Sigmoid colon (tissue), 7 donors: Measurements from ENCODE around the gene NDST4. TPM values are rescaled to one million over a fixed set of nuclear protein-coding genes. Genes with fewer than 3 reads are reported as not detected.

ENCODE experiments used
- DNase-seq: peaks from one replicate; pipeline ENCODE4 v3.0.0-alpha.2; 2019
- H3K27ac ChIP-seq, 4 donors: fragments of 200-600 bp; sonication (generic); one replicate each; pipeline ENCODE4 v1.5.1; 2016 to 2019; ENCODE audit warnings: mild to moderate bottlenecking in 1 of 4
- H3K27me3 ChIP-seq, 3 donors: fragments of 200-600 bp; sonication (generic); one replicate each; pipeline ENCODE4 v1.5.1; 2019; ENCODE audit warnings: mild to moderate bottlenecking in 1 of 3
- H3K36me3 ChIP-seq, 4 donors: fragments of 200-600 bp; sonication (generic); one replicate each; pipeline ENCODE4 v1.5.1; 2016 to 2019
- H3K4me1 ChIP-seq, 4 donors: fragments of 200-600 bp; sonication (generic); one replicate each; pipeline ENCODE4 v1.5.1; 2017 to 2019
- H3K4me3 ChIP-seq, 4 donors: fragments of 200-600 bp; sonication (generic); one replicate each; pipeline ENCODE4 v1.5.1; 2017 to 2019; ENCODE audit warnings: mild to moderate bottlenecking in 2 of 4, moderate library complexity in 1 of 4
- H3K9me3 ChIP-seq, 4 donors: fragments of 200-600 bp in 3 of 4; sonication (generic) in 3 of 4; one replicate each; pipeline versions ENCODE4 v1.5.1 to v1.6.1; 2013 to 2019
- EP300 ChIP-seq, 4 donors: sonication (generic); formaldehyde crosslinking; IDR thresholded peaks; one replicate each; pipeline ENCODE4 v1.6.1; 2017; ENCODE audit warnings: antibody characterized with exemption in 4 of 4
- POLR2A ChIP-seq, 2 donors: fragments of 450-650 bp; IDR thresholded peaks; one replicate each; pipeline ENCODE4 v1.6.1; 2016; ENCODE audit warnings: antibody characterized with exemption in 2 of 2, mild to moderate bottlenecking in 2 of 2, moderate library complexity in 2 of 2
- POLR2AphosphoS5 ChIP-seq, 4 donors: sonication (generic); formaldehyde crosslinking; IDR thresholded peaks; one replicate each; pipeline ENCODE4 v1.6.1; 2017; ENCODE audit warnings: antibody characterized with exemption in 4 of 4
- WGBS, 2 donors: extraction: QIAGEN DNeasy Blood & Tissue Kit; methylation state at CpG; one replicate each; pipeline ENCODE4 v1.1.7; 2013; 5-methylcytosine and 5-hydroxymethylcytosine counted together
- intact Hi-C: fragments of 100-400 bp; cut with DNase I; formaldehyde crosslinking; loops from one replicate; pipeline ENCODE4 v1.15.1; 2023
- polyA plus RNA-seq, 3 donors: library from polyadenylated mRNA; stranded (reverse); fragments of 200-250 nt; gene quantifications; one replicate each; pipeline ENCODE4 v1.2.3, GENCODE V29; 2013
- total RNA-seq, 4 donors: library from RNA; depleted of rRNA; stranded (reverse); fragments of >200 nt; gene quantifications; one replicate each; pipeline ENCODE4 v1.1.0, GENCODE V29; 2016
- TF ChIP-seq, protein P1 (sequence below), 4 experiments: fragments of 450-650 bp in 3 of 4; fragments of 200-600 bp in 1 of 4; IDR thresholded peaks; one replicate each; pipeline ENCODE4 v1.5.1; 2016 to 2019; ENCODE audit warnings: antibody characterized with exemption in 4 of 4, mild to moderate bottlenecking in 3 of 4, moderate library complexity in 2 of 4
- donor health status: healthy with polysubstance abuse.
- donor health status: Bipolar disorder and iron deficiency.
- donor health status: healthy.

Gene NDST4
- total and polyA plus RNA-seq, 7 donors, result 0.03 to 1.1 (median 0.54) TPM; not detected in 2

GRCh38 chr4:114839986-114840385 lies 273.4 kb downstream of the NDST4 start:
- intact Hi-C loops, result no loop called here
- 58 to 64% methylated on average over 1 of the region's 1 CpG for WGBS, 2 donors
- no peak overlapping the region for H3K27ac ChIP-seq
- no peaks in the 10 kb centered on the region for H3K36me3 ChIP-seq
- H3K4me3 ChIP-seq, result no peak overlapping the region
- no peak for DNase-seq
- H3K4me1 ChIP-seq, result no peaks in the 10 kb centered on the region
- peaks cover 0 to 2% (median 0%) of the 10 kb centered on the region in 4 donors for H3K9me3 ChIP-seq
- no peak for TF ChIP-seq EP300 (IDR thresholded peaks at IDR 0.05)
- TF ChIP-seq, protein P1, sequence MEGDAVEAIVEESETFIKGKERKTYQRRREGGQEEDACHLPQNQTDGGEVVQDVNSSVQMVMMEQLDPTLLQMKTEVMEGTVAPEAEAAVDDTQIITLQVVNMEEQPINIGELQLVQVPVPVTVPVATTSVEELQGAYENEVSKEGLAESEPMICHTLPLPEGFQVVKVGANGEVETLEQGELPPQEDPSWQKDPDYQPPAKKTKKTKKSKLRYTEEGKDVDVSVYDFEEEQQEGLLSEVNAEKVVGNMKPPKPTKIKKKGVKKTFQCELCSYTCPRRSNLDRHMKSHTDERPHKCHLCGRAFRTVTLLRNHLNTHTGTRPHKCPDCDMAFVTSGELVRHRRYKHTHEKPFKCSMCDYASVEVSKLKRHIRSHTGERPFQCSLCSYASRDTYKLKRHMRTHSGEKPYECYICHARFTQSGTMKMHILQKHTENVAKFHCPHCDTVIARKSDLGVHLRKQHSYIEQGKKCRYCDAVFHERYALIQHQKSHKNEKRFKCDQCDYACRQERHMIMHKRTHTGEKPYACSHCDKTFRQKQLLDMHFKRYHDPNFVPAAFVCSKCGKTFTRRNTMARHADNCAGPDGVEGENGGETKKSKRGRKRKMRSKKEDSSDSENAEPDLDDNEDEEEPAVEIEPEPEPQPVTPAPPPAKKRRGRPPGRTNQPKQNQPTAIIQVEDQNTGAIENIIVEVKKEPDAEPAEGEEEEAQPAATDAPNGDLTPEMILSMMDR (IDR thresholded peaks at IDR 0.05), result no peak
- no peak for TF ChIP-seq POLR2A (IDR thresholded peaks at IDR 0.05)
- no peak for TF ChIP-seq POLR2AphosphoS5 (IDR thresholded peaks at IDR 0.05)
- H3K27me3 ChIP-seq, result no peaks in the 10 kb centered on the region

GRCh38 chr4:114830628-114831027 lies 282.8 kb downstream of the NDST4 start:
- intact Hi-C loops, result no loop called here
- H3K27me3 ChIP-seq, result no peaks in the 10 kb centered on the region
- H3K9me3 ChIP-seq, result no peaks in the 10 kb centered on the region
- TF ChIP-seq POLR2AphosphoS5 (IDR thresholded peaks at IDR 0.05), result no peak
- TF ChIP-seq EP300 (IDR thresholded peaks at IDR 0.05), result no peak
- TF ChIP-seq, protein P1 (IDR thresholded peaks at IDR 0.05), result no peak
- TF ChIP-seq POLR2A (IDR thresholded peaks at IDR 0.05), result no peak
- H3K4me3 ChIP-seq, result no peak overlapping the region
- DNase-seq, result no peak
- H3K27ac ChIP-seq, result no peak overlapping the region
- H3K36me3 ChIP-seq, result no peaks in the 10 kb centered on the region
- no peaks in the 10 kb centered on the region for H3K4me1 ChIP-seq
- 76 to 84% methylated on average over 2 of the region's 2 CpGs for WGBS, 2 donors

DNA sequence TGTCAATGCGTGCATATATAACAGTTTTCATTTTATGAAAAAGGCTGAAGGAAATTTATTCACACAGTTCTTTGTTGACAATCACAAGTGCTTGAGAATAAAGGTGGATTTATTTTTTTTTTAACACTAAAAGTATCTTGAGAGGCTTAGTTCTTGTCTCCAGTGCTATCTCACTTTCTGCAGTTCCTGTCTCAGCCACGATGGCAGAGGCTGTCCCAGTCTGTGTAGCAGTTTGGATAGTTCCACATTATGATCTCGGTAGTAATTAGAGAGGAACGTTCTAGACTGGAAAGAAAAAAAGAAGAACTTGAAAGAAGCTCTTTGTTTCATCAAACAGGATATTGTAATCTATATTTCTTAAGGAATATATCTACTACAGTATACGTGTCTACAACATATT lies 285.8 kb downstream of the NDST4 start:
- Histone ChIP-seq H3K4me3 (no peak overlapping the region), H3K4me1 (no peaks in the 10 kb centered on the region), H3K27ac (no peak overlapping the region), H3K9me3 (no peaks in the 10 kb centered on the region), H3K27me3 (no peaks in the 10 kb centered on the region), H3K36me3 (no peaks in the 10 kb centered on the region)
- intact Hi-C loops, result no loop called here
- TF ChIP-seq POLR2AphosphoS5 (IDR thresholded peaks at IDR 0.05), result no peak
- TF ChIP-seq, protein P1 (IDR thresholded peaks at IDR 0.05), result no peak
- no peak for TF ChIP-seq EP300 (IDR thresholded peaks at IDR 0.05)
- no peak for TF ChIP-seq POLR2A (IDR thresholded peaks at IDR 0.05)
- DNase-seq, result no peak
- WGBS, 2 donors, result 60 to 63% methylated on average over 5 of the region's 5 CpGs

DNA sequence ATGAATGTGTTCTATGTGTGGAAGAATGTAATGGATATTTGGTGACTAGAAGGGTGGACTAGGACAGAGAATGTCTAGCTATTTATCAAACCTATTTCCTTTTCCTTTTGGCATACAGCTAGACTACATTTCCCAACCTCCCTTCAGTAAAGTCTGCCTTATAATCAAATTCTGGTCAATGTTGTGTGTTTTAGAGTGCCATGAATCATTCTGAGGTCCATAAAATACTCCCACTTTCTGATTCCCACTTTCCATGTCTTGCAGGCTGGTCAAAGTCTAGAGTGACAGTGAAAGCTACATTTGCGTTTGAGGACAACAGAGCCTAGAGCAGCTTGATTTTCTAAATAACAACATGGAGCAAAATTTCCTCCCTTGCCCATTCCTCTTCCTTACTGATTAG lies 297.7 kb downstream of the NDST4 start:
- H3K27ac ChIP-seq, result no peak overlapping the region
- no peak for TF ChIP-seq POLR2A (IDR thresholded peaks at IDR 0.05)
- TF ChIP-seq POLR2AphosphoS5 (IDR thresholded peaks at IDR 0.05), result no peak
- TF ChIP-seq, protein P1 (IDR thresholded peaks at IDR 0.05), result no peak
- no peak for TF ChIP-seq EP300 (IDR thresholded peaks at IDR 0.05)
- no peaks in the 10 kb centered on the region for H3K36me3 ChIP-seq
- intact Hi-C loops, result no loop called here
- WGBS, 2 donors, result 22 to 58% methylated on average over 1 of the region's 1 CpG
- no peak overlapping the region for H3K4me3 ChIP-seq
- no peak for DNase-seq
- H3K27me3 ChIP-seq, result no peaks in the 10 kb centered on the region
- no peaks in the 10 kb centered on the region for H3K4me1 ChIP-seq
- no peaks in the 10 kb centered on the region for H3K9me3 ChIP-seq

DNA sequence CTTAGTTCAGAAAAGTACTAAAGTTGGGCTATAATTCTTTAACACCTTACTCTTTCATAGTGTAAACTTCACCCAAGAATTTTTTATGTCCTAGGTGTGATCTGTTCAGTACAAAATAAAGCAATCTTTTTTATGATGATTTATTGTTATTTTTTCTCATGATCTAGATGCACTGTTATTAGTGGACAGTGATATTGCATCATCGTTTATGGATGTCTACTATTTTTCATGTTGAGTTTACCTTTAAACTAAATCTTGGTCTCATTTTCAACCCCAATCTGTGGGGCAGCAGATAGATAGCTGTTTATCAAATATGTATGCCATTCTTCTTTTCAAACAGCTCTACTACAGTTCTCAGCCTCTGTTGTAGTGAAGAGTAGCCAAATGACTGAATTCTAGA lies 299.5 kb downstream of the NDST4 start:
- Histone ChIP-seq H3K27me3 (no peaks in the 10 kb centered on the region), H3K36me3 (no peaks in the 10 kb centered on the region), H3K4me3 (no peak overlapping the region), H3K27ac (no peak overlapping the region), H3K9me3 (no peaks in the 10 kb centered on the region), H3K4me1 (no peaks in the 10 kb centered on the region)
- no peak for TF ChIP-seq EP300 (IDR thresholded peaks at IDR 0.05)
- no peak for TF ChIP-seq POLR2A (IDR thresholded peaks at IDR 0.05)
- no peak for TF ChIP-seq POLR2AphosphoS5 (IDR thresholded peaks at IDR 0.05)
- TF ChIP-seq, protein P1 (IDR thresholded peaks at IDR 0.05), result no peak
- intact Hi-C loops, result no loop called here
- 92 to 93% methylated on average over 1 of the region's 1 CpG for WGBS, 2 donors
- DNase-seq, result no peak
